Epidermal melanocyte (primary cell): ENCODE measurements around the gene IL17D.

Source experiments
- DNase-seq: peaks from one replicate; pipeline ENCODE4 v3.0.0; 2011; ENCODE audit warnings: low spot score; ENCODE audit not compliant: insufficient read length

The IL17D gene

GRCh38 chr13:20689291-20689690 lies 14.2 kb upstream of the IL17D start:
- DNase-seq, result no peak

GRCh38 chr13:20691616-20692015 lies 11.9 kb upstream of the IL17D start:
- no peak for DNase-seq

- DNase-seq, result no peak
Measured at GRCh38 chr13:20696073-20696472, 7.4 kb upstream of the IL17D start.

- no peak for DNase-seq
Measured at GRCh38 chr13:20699715-20700114, 3.8 kb upstream of the IL17D start.

GRCh38 chr13:20700288-20700687 lies 3.2 kb upstream of the IL17D start:
- DNase-seq, result no peak

DNA sequence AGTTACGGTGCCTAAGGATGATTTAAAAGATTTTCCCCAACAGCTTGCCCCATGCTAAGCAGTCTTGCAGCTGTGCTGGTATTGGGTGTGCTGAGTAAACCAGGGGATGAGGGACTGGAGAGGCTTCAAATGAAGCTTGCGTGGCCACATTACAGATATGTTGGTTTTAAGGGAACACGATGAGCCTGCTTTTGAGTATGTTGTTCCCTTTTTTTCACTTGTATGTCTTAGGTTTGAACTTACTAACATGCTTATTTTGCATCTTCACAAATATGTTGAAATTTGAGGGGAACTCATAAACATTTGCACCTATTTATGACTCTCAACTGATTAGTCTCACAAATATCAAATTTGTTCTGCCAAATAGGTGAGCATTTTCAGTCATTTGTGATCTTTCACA lies 2.0 kb upstream of the IL17D start:
- DNase-seq, result no peak

GRCh38 chr13:20702530-20702914 lies 977 bp upstream of the IL17D start:
- DNase-seq, result peak; percentile 69

- peak; percentile 92 for DNase-seq
Measured at GRCh38 chr13:20703780-20704458, 420 bp downstream of the IL17D start.

- no peak for DNase-seq
Measured at GRCh38 chr13:20704459-20705069, 1.1 kb downstream of the IL17D start.

DNA sequence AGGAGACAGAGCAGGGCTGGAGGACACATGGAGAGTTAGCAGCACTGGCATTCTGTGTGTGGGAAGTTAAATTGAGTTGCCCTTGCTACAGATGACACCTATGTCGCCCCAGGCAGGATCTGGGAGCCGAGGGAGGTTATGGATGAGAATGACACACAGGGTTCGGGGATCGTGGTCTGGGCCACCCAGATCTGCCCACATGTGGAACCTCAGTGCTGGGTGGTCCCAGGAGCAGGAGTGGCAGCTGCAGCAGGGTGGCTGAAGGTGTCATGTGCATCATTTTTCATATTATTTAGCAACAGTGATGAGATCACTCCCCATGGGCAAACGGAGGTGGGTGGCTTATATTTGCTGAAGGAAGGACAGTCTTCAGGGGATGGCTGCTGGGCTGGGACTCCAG lies 3.2 kb downstream of the IL17D start:
- no peak for DNase-seq

DNA sequence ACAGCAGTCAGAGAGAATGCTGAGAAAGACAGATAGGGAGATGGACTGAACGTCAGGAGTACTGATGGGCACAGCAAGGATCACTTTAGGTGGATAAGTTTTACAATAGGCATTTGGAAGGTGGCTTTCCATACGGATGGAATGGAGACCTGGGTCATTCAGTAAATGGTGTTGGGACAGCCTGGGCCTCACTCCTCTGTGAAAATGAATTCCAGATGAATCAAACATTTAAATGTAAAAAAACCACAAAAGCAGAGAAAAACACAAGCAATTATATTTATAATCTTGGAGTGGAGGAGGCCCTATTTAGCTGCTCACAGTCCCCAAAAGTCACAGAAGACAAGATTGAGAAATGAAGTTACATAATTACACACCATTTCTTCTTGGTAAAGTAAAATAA lies 4.7 kb downstream of the IL17D start:
- DNase-seq, result no peak

- DNase-seq, result no peak
Measured at GRCh38 chr13:20709369-20709768, 5.9 kb downstream of the IL17D start.

DNA sequence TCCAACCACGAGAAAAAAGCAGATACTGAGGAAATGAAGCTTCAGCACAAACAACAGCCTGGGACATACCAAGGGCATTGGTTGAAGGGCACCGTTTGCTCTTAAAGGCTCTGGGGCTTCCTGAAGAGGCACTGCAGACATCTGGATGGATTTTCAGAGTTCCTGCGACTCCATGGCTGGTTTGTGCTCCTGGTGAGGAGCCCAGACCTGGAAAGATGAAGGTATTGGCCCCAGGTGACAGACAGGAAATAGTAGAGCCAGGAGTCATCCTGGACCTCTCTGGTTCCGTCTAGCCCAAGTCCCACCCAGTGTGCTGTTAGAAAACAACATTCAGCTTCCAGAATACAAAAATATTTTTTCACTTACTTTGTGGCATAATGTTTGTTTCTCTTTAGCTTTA lies 6.3 kb downstream of the IL17D start:
- no peak for DNase-seq

- no peak for DNase-seq
Measured at GRCh38 chr13:20711301-20712044, 8.0 kb downstream of the IL17D start.

GRCh38 chr13:20713014-20713376 lies 9.5 kb downstream of the IL17D start:
- DNase-seq, result no peak

- peak; percentile 46 for DNase-seq
Measured at GRCh38 chr13:20713751-20714150, 10.3 kb downstream of the IL17D start.

DNA sequence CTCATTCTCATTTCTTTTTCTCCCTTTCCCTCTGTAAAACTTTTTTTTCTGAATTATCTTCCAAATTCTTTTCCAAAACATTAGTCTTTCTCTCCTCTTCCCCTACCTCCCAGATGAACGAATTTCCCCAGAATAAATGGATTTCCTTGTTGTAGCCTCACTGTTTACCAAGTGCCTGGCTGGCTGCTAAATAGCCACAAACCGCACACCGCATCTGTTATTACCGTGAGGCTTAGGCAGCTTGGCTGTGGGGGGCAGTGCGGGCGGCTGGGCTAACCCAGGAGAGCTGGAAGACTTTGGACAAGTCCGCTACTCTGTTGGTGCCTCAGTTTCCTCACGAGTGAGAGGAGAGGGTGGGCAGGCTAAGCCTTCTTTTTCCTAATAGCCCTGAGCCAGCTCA lies 10.7 kb downstream of the IL17D start:
- DNase-seq, result no peak

- DNase-seq, result no peak
Measured at GRCh38 chr13:20714563-20715329, 11.2 kb downstream of the IL17D start.

GRCh38 chr13:20715330-20715712 lies 11.8 kb downstream of the IL17D start:
- DNase-seq, result no peak

DNA sequence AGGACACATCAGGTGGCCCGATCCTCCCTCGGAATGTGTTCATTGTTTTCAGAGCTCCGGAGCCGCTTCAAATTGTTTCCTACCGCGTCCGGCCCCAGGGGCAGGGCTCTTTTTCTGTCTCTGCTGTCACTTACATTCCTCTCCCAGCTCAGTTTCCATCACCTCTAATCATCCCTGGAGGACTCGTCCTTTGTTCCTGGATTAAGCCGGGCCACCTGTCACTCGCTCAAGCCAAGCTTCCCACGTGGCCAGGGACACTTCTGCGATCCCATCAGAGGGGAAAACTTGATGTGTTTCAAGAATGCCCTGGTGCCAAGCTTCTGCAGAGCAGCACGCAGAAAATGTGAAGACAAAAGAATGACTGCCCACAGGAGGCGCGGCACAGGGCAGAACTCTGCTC lies 13.5 kb downstream of the IL17D start:
- no peak for DNase-seq

DNA sequence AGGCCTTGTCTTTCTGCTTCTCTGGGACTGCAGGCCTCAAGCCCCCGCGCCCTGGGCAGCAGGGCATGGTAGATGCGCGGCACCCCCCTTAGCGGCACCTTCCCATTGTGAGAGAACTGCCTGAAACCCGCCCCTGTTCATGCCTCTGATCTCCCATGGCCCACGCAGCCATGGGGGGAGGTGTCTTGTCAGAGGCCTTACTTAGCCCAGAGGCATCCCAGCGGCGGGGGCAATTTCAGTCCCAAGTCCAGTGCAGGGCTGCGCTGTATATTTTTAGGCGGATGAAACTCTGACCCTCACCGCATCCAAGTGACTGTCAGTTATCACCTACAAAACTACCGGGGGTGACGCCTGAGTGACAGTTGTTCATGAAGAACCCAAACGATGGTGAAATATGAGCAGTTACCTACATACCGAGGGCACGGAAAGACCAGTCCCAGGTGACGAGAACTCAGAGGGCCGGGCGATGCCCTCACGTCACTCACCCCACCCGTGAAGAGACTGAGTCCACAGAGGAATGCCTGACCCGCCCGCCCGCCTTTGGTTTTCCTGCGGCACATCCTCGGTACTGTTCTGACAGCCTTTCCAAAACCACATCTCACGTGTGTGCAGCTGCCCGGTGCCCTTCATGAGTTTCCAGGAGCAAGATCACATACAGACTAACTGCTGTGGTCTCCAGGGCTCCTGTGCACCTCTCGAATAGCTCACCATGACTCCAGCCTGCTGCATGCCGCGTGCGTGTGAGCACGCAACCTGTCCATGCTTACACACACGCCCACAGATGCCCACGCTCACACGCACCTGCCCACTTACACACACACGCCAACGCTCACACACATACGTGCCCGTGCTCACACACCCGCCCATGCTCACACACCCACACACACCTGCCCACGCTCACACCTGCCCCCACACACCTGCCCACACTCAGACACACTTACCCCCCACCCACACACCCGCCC lies 14.4 kb downstream of the IL17D start:
- DNase-seq, result no peak
